ENCODE data around the gene JAK3.

The JAK3 gene

DNA sequence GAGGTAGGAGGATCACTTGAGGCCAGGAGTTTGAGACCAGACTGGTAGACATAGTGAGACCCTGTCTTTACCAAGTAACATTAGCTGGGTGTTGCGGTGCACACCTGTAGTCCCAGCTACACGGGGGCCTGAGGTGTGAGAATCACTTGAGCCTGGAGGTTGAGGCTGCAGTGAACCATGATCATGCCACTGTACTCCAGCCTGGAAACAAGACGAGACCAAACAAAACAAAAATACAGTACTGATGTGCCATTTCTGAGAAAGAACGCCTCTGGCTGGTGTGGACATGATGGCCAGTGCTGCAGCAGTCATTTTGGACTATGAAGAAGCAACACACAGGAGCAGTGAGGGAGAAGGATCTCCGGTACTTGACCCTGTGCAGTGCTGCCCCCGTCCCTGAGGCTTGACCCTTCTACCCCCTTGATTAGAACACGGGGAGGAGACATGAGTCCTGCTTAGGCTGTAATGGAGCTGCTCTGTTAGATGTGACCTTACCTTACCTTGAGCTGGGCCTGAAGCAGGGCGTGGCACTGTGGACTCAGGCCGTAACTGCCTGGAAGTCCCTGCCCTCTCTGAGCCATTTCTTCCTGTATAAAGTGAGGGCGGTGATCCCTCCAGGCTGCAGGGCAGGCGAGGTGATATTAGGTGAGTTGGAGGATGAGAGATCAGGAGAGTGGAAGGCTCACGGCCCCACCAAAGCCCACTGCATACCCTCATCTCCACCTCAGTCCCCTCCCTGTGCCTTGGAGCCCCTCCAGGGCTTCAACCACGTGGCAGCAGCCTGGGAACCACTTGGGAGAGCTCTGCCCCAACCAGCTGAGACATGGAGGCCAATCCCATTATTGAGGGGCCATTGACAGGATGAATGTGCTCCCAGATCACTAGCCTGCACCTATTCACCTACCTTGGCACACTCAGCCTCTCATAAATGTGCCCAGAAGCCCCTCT is 17.9 kb upstream of the JAK3 start:
- DNase-seq (ENCODE audit: low read depth in 2 of 2): peak in 1 of 2 donors; percentile 21

GRCh38 chr19:17863520-17864182 is 15.9 kb upstream of the JAK3 start:
- no peak for DNase-seq (ENCODE audit: low read depth in 2 of 2)

DNA sequence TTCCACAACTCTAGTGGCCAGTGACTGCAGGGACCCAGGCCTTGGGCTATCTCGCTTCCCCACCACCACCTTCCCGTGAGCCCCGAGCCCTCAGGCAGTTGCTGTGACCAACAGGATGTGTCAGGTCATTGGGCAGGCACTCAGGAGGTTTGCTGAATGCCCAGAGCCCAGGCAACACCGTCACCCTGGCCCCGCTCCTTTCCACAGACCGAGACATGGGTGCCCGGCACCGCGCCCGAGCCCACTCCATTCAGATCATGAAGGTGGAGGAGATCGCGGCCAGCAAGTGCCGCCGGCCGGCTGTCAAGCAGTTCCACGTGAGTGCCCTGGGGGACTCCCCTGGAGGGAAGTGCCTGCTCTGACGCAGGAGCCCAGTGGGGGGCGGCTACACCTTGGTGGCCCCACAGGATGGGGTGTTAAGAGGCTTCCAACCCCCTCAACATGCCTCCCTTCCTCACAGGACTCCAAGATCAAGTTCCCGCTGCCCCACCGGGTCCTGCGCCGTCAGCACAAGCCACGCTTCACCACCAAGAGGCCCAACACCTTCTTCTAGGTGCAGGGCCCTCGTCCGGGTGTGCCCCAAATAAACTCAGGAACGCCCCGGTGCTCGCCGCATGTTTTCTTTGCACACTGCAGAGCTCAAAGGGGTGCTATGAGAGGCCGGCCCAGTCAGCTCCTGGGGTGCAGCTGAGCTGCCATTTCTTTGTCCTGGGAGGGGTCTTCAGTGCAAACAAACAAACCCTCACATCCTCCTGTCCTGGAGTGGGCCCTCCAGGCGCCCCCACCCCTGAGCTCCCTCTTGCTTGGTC is 15.1 kb upstream of the JAK3 start:
- DNase-seq (ENCODE audit: low read depth in 2 of 2): no peak

GRCh38 chr19:17861542-17862402 is 14.0 kb upstream of the JAK3 start:
- no peak for DNase-seq (ENCODE audit: low read depth in 2 of 2)

- DNase-seq (ENCODE audit: low read depth in 2 of 2): no peak
Observed at GRCh38 chr19:17860993-17861360, 13.2 kb upstream of the JAK3 start.

GRCh38 chr19:17860331-17860992 is 12.7 kb upstream of the JAK3 start:
- DNase-seq (ENCODE audit: low read depth in 2 of 2): no peak

GRCh38 chr19:17859533-17860330 is 11.9 kb upstream of the JAK3 start, which contains the start of gene RPL18A:
TSS of gene RPL18A (plus strand) at chr19:17859910. CDS start at chr19:17859957, 47 bp downstream.
- DNase-seq (ENCODE audit: low read depth in 2 of 2): peak; percentile 94 to 98

DNA sequence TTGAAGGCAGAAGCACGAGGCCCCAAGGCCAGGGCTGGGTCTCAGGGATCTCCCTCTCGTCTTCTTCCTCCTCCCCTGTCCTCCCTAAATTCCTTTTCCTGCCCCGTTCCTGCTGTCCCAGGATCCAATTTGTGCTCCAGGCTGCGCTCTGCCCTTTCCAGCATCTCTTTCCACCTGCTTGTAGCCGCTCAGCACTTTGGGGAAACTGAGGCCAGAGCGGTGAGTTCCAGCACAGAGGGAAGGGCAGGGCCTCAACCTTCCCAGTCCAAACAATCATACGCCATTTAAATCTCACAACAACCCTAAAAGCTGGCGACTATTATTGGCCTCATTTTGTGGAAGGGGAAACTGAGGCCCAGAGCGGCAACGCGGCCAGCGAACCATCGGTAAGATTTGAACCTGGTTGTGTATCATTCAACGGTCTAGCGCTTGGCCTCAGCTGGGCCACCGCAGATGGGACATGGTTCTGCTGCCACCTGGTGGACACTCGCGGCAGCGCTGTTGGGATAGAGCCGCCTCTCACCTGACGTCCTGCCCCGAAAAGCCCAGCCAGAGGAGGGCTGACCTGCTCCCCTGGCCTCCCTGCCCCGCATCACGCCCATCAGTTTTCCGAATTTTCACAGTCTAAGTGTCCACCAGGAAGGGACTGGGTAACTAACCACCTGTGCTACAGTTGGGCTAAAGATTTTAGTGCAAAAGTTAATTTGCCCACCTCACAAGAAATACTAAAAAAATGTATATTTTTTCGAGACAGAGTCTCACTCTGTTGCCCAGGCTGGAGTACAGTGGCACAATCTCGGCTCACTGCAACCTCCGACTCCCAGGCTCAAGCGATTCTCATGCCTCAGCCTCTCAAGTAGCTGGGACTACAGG is 7.7 kb upstream of the JAK3 start:
- peak; percentile 94 to 96 for DNase-seq (ENCODE audit: low read depth in 2 of 2)

DNA sequence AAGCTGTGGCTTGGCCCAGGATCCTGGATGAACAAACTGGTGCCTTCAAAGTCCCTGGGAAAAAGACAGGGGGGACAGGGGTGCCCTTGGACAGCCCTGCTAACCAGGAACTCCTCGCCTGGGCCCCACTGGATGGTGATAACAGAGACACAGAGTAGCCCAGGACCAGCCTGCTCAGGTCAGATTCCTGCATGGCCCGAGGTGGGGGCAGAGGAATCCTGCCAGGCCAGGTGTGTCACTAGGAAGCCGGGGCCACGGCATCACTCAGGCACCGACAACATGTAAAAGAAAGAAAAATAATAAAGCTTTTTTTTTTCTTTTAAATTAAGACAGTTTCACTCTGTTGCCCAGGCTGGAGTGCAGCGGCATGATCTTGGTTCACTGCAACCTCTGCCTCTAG is 6.3 kb upstream of the JAK3 start:
- DNase-seq (ENCODE audit: low read depth in 2 of 2): no peak

DNA sequence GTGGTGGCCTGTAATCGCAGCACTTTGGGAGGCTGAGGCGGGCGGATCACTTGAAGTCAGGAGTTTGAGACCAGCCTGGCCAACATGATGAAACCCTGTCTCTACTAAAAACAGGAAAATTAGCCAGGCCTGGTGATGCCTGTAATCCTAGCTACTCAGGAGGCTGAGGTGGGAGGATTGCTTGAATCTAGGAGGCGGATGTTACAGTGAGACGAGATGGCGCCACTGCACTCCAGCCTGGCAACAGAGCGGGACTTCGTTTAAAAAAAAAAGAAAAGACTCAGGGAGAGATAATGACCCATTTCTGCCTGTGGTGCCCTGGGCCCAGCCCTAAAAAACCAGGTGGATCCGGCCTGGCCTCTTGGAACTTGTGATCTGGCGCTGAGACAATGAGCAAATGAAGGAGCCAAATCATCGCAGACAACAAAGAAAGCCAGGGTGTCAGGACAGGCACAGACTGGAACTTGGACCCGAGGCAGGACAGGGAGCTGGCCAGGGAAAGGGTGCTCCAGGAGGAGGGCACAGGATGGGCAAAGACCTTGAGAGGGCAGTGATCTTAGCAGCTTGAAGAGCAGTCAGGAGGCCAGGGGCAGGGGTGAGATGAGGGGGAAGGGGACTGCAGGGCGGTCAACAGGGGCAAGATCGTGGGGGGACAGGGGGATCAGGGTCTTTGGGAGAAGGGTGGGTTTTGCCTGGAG is 962 bp upstream of the JAK3 start:
- DNase-seq (ENCODE audit: low read depth in 2 of 2): no peak

- no peak for DNase-seq (ENCODE audit: low read depth in 2 of 2)
Observed at GRCh38 chr19:17846146-17846545, 1.6 kb downstream of the JAK3 start.

- DNase-seq (ENCODE audit: low read depth in 2 of 2): no peak
Observed at GRCh38 chr19:17843908-17844490, 3.8 kb downstream of the JAK3 start.

DNA sequence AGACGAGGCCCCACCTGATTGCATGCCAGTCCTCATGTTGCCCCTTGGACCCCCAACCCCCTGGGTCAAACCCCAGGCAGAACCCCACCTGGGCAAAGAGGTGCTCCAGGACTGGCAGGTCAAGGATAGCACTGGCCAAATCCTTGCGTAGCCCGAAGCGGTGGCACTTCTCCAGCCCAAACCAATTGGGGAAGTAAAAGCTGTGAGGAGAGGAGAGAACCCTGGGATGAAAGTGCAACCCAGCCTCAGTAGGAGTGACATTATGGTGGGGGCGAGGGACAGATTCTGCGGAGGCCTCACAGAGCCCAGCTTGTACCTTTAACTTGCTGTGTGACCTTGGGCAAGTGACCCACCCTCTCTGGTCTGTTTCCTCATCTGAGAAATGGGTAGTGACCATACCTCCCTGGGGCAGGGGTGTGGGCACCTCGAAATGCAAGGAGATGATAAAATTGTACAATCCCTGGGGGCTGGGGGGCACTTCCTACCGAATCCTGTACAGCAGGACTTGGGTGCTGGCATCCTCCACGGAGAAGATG is 4.4 kb downstream of the JAK3 start:
- no peak for DNase-seq (ENCODE audit: low read depth in 2 of 2)

GRCh38 chr19:17842663-17843291 is 5.0 kb downstream of the JAK3 start:
- DNase-seq (ENCODE audit: low read depth in 2 of 2): no peak

DNA sequence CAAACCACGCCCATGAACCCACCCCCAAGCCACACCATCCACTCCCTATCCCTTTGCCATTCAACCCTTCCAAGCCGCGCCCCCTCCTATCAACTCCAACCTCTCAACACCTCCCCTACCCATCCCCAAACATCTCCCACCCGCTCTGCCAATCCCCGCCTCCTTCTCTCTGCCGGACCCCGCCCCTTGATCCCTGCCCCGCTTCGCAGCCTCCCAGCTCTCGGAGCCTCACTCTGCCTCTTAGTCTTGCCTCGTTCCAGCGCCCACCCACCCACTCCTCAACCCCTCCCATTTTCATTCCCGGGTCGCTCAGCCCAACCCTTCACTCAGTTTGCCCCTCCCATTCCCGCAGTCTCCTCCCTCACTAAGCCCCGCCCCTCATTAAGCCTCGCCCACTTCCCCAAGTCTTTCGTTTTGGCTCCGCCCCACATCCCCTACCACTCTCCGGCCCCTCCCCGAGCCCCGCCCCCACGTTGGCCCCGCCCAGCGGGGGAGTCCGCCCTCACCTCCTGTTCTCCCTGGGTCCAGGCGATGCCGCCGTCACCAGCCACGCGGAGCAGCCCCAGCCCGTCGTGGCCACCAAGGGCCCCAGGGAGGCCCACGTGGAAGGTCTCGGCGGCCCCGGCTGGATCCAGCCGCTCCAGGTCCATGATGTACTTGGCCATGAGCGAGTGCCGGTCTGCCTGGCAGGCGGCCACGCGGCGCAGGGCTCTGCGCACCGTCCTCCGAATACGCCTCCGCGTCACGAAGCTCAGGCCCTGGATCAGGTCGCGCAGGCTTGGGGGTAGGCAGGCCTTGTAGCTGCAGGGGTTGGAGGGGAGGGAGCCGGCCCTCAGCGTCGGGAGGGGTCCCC is 5.7 kb downstream of the JAK3 start:
- peak; percentile 58 for DNase-seq (ENCODE audit: low read depth in 2 of 2)

- DNase-seq (ENCODE audit: low read depth in 2 of 2): no peak
Observed at GRCh38 chr19:17841371-17841809, 6.4 kb downstream of the JAK3 start.

Measured in stimulated activated CD4-positive, alpha-beta T cell treated with anti-CD3 and anti-CD28 coated beads, Interleukin-1b, Interleukin-23, amount 100 ng/mL, for 4 hours (primary cell).